A549 (cell line): ENCODE measurements around the gene EBF4. TPM values are rescaled to one million over a fixed set of nuclear protein-coding genes. Genes with fewer than 3 reads are reported as not detected.
A peak's percentile ranks its signal among the peaks of the same experiment; 100 is the strongest.

ENCODE experiments used
- ATAC-seq, 2 experiments: fragments of 200-7000 bp in 1 of 2; fragments of >200 bp in 1 of 2; cut with Nextera tagmentation in 1 of 2; cut with Tn5 transposase in 1 of 2; 3 replicates each; pipeline versions ENCODE4 v1.8.0 to v1.9.1; 2018 to 2020; ENCODE audit warnings: mild to moderate bottlenecking in 1 of 2, moderate library complexity in 1 of 2
- CTCF ChIA-PET: fragments of 300-600 bp; sonication (Branson Sonifier 250); formaldehyde crosslinking; extraction: SDS; loops from one replicate; lab custom pipeline; 2021; ENCODE audit warnings: antibody characterized with exemption, inconsistent platforms; lab: Yijun Ruan, JAX
- POLR2A ChIA-PET: fragments of 350-600 bp; formaldehyde crosslinking; extraction: SDS; loops from one replicate; lab custom pipeline; 2021; ENCODE audit warnings: antibody characterized with exemption, inconsistent platforms; lab: Yijun Ruan, JAX
- DNase-seq, 2 experiments: peaks; one replicate each; pipeline versions ENCODE4 v3.0.0 to v3.0.0-alpha.2; 2011 to 2016; ENCODE audit warnings: low read depth in 1 of 2, low spot score in 1 of 2
- FAIRE-seq: peaks from 2 replicates; lab custom pipeline; 2011; peaks lifted over from hg19 to GRCh38; lab: Jason Lieb, UNC
- H3K27ac ChIP-seq, 2 experiments: fragments of >200 bp; sonication (Bioruptor Twin); formaldehyde crosslinking; 3 replicates each; pipeline ENCODE4 v1.5.1; 2016 to 2017
- H3K4me1 ChIP-seq: fragments of >200 bp; sonication (Bioruptor Twin); formaldehyde crosslinking; 3 replicates; pipeline ENCODE4 v1.6.1; 2016
- H3K4me2 ChIP-seq: fragments of >200 bp; sonication (Bioruptor Twin); formaldehyde crosslinking; 3 replicates; pipeline ENCODE4 v1.6.1; 2016
- H3K4me3 ChIP-seq: fragments of >200 bp; sonication (Bioruptor Twin); formaldehyde crosslinking; 3 replicates; pipeline ENCODE4 v1.5.1; 2016
- H3K9me3 ChIP-seq: fragments of >200 bp; sonication (Bioruptor Twin); formaldehyde crosslinking; 3 replicates; pipeline ENCODE4 v1.6.1; 2016
- FOSB ChIP-seq: fragments of 250-450 bp; sonication (Bioruptor Pico); IDR thresholded peaks from 2 replicates; pipeline ENCODE4 v1.5.0; 2020; ENCODE audit warnings: mild to moderate bottlenecking, moderate library complexity
- FOSL2 ChIP-seq, 2 experiments: fragments of 450-650 bp in 1 of 2; fragments of >200 bp in 1 of 2; sonication (Bioruptor Twin) in 1 of 2; formaldehyde crosslinking; IDR thresholded peaks; 2 replicates each; pipeline versions ENCODE4 v1.5.0 to v1.6.1; 2016 to 2020; ENCODE audit warnings: mild to moderate bottlenecking in 1 of 2, moderate library complexity in 1 of 2
- GATA3 ChIP-seq: IDR thresholded peaks from 2 replicates; pipeline ENCODE4 v1.6.1; 2012; ENCODE audit warnings: borderline replicate concordance
- HEYL ChIP-seq: fragments of 250-450 bp; sonication (Bioruptor Pico); IDR thresholded peaks from 2 replicates; pipeline ENCODE4 v1.8.0; 2021; ENCODE audit warnings: mild to moderate bottlenecking, moderate library complexity
- HOXA7 ChIP-seq: fragments of 250-450 bp; sonication (Bioruptor Pico); IDR thresholded peaks from 2 replicates; pipeline ENCODE4 v1.5.0; 2020; ENCODE audit warnings: mild to moderate bottlenecking, moderate library complexity
- HOXB13 ChIP-seq: fragments of 250-450 bp; sonication (Bioruptor Pico); IDR thresholded peaks from 2 replicates; pipeline ENCODE4 v1.5.0; 2020; ENCODE audit warnings: low read depth, mild to moderate bottlenecking, moderate library complexity
- HOXB5 ChIP-seq: fragments of 250-450 bp; sonication (Bioruptor Pico); IDR thresholded peaks from 2 replicates; pipeline ENCODE4 v1.5.0; 2020; ENCODE audit warnings: mild to moderate bottlenecking, moderate library complexity
- JUN ChIP-seq, 2 experiments: fragments of >200 bp; sonication (Bioruptor Twin); formaldehyde crosslinking; IDR thresholded peaks; 2 replicates in 1 of 2; 3 replicates in 1 of 2; pipeline ENCODE4 v1.6.1; 2016 to 2017
- KDM5A ChIP-seq: fragments of 200-600 bp; sonication (generic); IDR thresholded peaks from 2 replicates; pipeline ENCODE4 v1.6.1; 2016; ENCODE audit warnings: antibody characterized with exemption, mild to moderate bottlenecking
- MAFK ChIP-seq: fragments of 450-650 bp; IDR thresholded peaks from 2 replicates; pipeline ENCODE4 v1.6.1; 2014; ENCODE audit not compliant: partially characterized antibody
- MAZ ChIP-seq: fragments of 150-350 bp; IDR thresholded peaks from 2 replicates; pipeline ENCODE4 v1.6.1; 2014; ENCODE audit warnings: antibody characterized with exemption, low read depth, low read length, borderline replicate concordance
- MYC ChIP-seq: IDR thresholded peaks from 2 replicates; pipeline ENCODE4 v1.6.1; 2012; ENCODE audit warnings: mild to moderate bottlenecking, inconsistent platforms, low read length, improper control_type of control experiment, borderline replicate concordance
- PBX3 ChIP-seq: IDR thresholded peaks from 2 replicates; pipeline ENCODE4 v1.6.1; 2012
- POLR2AphosphoS2 ChIP-seq: conservative IDR thresholded peaks from 2 replicates; pipeline ENCODE4 v1.6.1; 2012; ENCODE audit warnings: low read length, improper control_type of control experiment, inconsistent platforms
- RARB ChIP-seq: fragments of 250-450 bp; sonication (Bioruptor Pico); IDR thresholded peaks from 2 replicates; pipeline ENCODE4 v1.8.0; 2021; ENCODE audit warnings: mild to moderate bottlenecking, moderate library complexity
- SMC3 ChIP-seq: fragments of >200 bp; sonication (Bioruptor Twin); formaldehyde crosslinking; IDR thresholded peaks from 3 replicates; pipeline ENCODE4 v1.6.1; 2018; ENCODE audit warnings: inconsistent platforms
- SREBF2 ChIP-seq: fragments of 450-650 bp; IDR thresholded peaks from 2 replicates; pipeline ENCODE4 v1.6.1; 2014; ENCODE audit warnings: mild to moderate bottlenecking, moderate library complexity
- TP53 ChIP-seq: fragments of 250-450 bp; sonication (Bioruptor Pico); IDR thresholded peaks from 2 replicates; pipeline ENCODE4 v1.5.0; 2021; ENCODE audit warnings: mild to moderate bottlenecking, moderate library complexity
- WGBS: methylation state at CpG from one replicate; pipeline ENCODE4 v1.1.6; 2017; ENCODE audit errors: missing lambda C conversion rate; 5-methylcytosine and 5-hydroxymethylcytosine counted together
- polyA plus RNA-seq, 4 experiments: library from polyadenylated mRNA; depleted of rRNA in 3 of 4; stranded (reverse); fragments of >200 nt; fragmentation: RNase III in 1 of 4; extraction: RNeasy Plus Mini Kit Qiagen cat#74134 plus additional on column Dnase treatment in 1 of 4; gene quantifications; 2 replicates in 3 of 4; 3 replicates in 1 of 4; pipeline ENCODE4 v1.2.3, GENCODE V29; 2011 to 2017
- TF ChIP-seq, protein P1 (sequence below): fragments of 250-450 bp; sonication (Bioruptor Pico); IDR thresholded peaks from 2 replicates; pipeline ENCODE4 v1.5.0; 2020; ENCODE audit warnings: low read depth, mild to moderate bottlenecking, moderate library complexity
- TF ChIP-seq, protein P2 (sequence below): fragments of 450-650 bp; IDR thresholded peaks from 2 replicates; pipeline ENCODE4 v1.6.1; 2014; ENCODE audit warnings: antibody characterized with exemption
- TF ChIP-seq, protein P3 (sequence below): IDR thresholded peaks from 2 replicates; pipeline ENCODE4 v1.6.1; 2012; ENCODE audit warnings: low read depth, borderline replicate concordance

EBF4 gene
- polyA plus RNA-seq, 2 of the 4 experiments (the other 2 are of a cell fraction) = 2.2 to 3.2 TPM

GRCh38 chr20:2657241-2657640, 35.3 kb upstream of the EBF4 start:
- ATAC-seq = no peak
- ChIA-PET CTCF (interaction anchor here (3.7 kb wide), 1 partner anchor 10 kb away, joined by 19 read pairs; no protein-coding TSS in a partner anchor), POLR2A (no interaction called here)
- H3K4me3 ChIP-seq = no peak overlapping the region
- no peak overlapping the region for H3K4me2 ChIP-seq
- FAIRE-seq = no peak
- no peak for DNase-seq
- WGBS = 88% methylated on average over 5 of the region's 5 CpGs
- no peak for TF ChIP-seq FOSL2 (IDR thresholded peaks at IDR 0.05)
- TF ChIP-seq FOSL2 (CRISPR knock-in tag; IDR thresholded peaks at IDR 0.05) = no peak
- TF ChIP-seq POLR2AphosphoS2 = 0 out of 2 replicates have a peak, but pooled peaks have one; percentile 58
- TF ChIP-seq PBX3 = peak; percentile 46; the same call in 1 of the 2 replicates
- no peaks in the 10 kb centered on the region for H3K9me3 ChIP-seq
- no peak overlapping the region for H3K27ac ChIP-seq
- peaks cover 28% of the 10 kb centered on the region for H3K4me1 ChIP-seq

GRCh38 chr20:2657674-2658073, 34.9 kb upstream of the EBF4 start:
- no peak for ATAC-seq
- ChIA-PET POLR2A (no interaction called here), CTCF (interaction anchor here (3.7 kb wide), 1 partner anchor 11 kb away, joined by 19 read pairs; no protein-coding TSS in a partner anchor)
- Histone ChIP-seq H3K4me3 (no peak overlapping the region), H3K4me1 (peaks cover 28% of the 10 kb centered on the region), H3K4me2 (no peak overlapping the region), H3K9me3 (no peaks in the 10 kb centered on the region), H3K27ac (no peak overlapping the region)
- WGBS = 94% methylated on average over 5 of the region's 5 CpGs
- DNase-seq = no peak
- TF ChIP-seq MAFK (no peak), MAZ (no peak), HOXB13 (CRISPR knock-in tag) (no peak), HOXB5 (no peak), HOXA7 (CRISPR knock-in tag) (no peak), HEYL (CRISPR knock-in tag) (no peak), KDM5A (no peak)
- TF ChIP-seq, protein P1, sequence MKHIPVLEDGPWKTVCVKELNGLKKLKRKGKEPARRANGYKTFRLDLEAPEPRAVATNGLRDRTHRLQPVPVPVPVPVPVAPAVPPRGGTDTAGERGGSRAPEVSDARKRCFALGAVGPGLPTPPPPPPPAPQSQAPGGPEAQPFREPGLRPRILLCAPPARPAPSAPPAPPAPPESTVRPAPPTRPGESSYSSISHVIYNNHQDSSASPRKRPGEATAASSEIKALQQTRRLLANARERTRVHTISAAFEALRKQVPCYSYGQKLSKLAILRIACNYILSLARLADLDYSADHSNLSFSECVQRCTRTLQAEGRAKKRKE = no peak
- TF ChIP-seq, protein P2, sequence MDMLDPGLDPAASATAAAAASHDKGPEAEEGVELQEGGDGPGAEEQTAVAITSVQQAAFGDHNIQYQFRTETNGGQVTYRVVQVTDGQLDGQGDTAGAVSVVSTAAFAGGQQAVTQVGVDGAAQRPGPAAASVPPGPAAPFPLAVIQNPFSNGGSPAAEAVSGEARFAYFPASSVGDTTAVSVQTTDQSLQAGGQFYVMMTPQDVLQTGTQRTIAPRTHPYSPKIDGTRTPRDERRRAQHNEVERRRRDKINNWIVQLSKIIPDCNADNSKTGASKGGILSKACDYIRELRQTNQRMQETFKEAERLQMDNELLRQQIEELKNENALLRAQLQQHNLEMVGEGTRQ = no peak
- TF ChIP-seq, protein P3, sequence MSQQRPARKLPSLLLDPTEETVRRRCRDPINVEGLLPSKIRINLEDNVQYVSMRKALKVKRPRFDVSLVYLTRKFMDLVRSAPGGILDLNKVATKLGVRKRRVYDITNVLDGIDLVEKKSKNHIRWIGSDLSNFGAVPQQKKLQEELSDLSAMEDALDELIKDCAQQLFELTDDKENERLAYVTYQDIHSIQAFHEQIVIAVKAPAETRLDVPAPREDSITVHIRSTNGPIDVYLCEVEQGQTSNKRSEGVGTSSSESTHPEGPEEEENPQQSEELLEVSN = no peak
- TF ChIP-seq, all 56 proteins: peak for 0
- peak; percentile 73 for FAIRE-seq

DNA sequence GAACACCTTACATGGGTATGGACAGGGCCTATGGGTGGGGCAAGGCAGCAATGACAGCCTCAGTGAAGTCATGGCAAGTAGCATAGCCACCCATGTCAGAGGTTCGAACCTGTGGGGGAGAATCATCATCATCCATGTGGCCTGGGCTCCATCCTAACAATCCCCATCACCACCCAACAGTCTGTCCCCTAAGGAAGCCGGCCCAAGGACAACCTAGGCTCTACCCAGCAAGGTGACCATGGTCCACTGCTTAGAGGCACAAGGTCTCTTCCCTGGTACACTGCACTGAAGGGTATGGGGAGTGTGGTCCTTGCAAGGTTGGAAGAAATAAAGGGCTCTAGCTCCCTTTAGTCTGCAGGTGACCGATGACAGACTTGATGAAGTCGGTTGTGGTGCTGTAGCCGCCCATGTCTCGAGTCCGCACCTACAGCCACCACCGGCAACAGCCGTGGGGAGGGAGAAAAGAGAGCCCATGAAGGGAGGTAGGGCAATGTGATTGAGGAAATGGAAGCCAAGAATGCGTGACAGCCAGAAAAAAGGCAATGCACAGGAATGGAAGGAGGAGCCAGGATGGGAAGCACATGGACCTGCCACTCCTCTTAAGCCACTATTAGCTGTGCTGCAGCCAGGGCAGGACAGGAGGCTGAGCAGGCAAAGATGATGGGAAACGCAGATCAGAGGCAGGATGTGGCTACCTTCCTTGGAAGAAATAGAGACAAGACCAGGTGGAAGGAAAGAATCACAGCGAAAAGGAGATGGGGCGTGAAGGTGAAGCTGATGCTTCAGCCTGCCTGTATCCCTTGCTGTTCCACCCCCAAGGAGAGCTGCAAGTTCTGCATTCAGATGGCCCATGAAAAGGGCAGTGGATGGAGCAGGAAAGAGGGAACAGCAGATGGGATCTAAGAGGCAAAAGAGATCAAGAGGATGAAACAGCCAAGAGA, 33.9 kb upstream of the EBF4 start:
- peaks cover 34% of the 10 kb centered on the region for H3K4me1 ChIP-seq
- CTCF ChIA-PET = no interaction called here
- no peaks in the 10 kb centered on the region for H3K9me3 ChIP-seq
- H3K4me2 ChIP-seq = no peak overlapping the region
- WGBS = 78% methylated on average over 13 of the region's 13 CpGs
- TF ChIP-seq JUN (IDR thresholded peaks at IDR 0.05) (peak; percentile 65 to 79; a peak in 3 of 5 replicates), FOSB (CRISPR knock-in tag) (peak; percentile 83; the same call in 1 of the 2 replicates), SREBF2 (no peak), MYC (no peak), GATA3 (0 out of 2 replicates have a peak, but pooled peaks have one; percentile 46), SMC3 (no peak), POLR2AphosphoS2 (peak; percentile 92), RARB (peak; percentile 15; the same call in 1 of the 2 replicates), PBX3 (peak; percentile 72), TP53 (CRISPR knock-in tag) (peak; percentile 90; the same call in 1 of the 2 replicates)
- DNase-seq = peak; percentile 40 to 52
- ATAC-seq = peak; percentile 47 to 52
- POLR2A ChIA-PET = no interaction called here
- no peak overlapping the region for H3K27ac ChIP-seq
- no peak for FAIRE-seq
- H3K4me3 ChIP-seq = no peak overlapping the region
